KOPT-K1 (cell line): ENCODE measurements around the gene POLR3E.
"Not testable (repeated sequence)": the region's sequence is repeated elsewhere in the genome, so short reads cannot be mapped to it uniquely, and the experiment has no call there.

Experiments
- H3K27ac ChIP-seq: fragments of 200-600 bp; sonication (generic); 2 replicates; pipeline ENCODE4 v1.5.1; 2016; ENCODE audit warnings: antibody characterized with exemption, mild to moderate bottlenecking, low read depth, low read length; ENCODE audit not compliant: poor library complexity, severe bottlenecking
- H3K36me3 ChIP-seq: fragments of 200-600 bp; sonication (generic); 2 replicates; pipeline ENCODE4 v1.5.1; 2017; ENCODE audit warnings: antibody characterized with exemption, mild to moderate bottlenecking, low read length, moderate library complexity; ENCODE audit not compliant: insufficient read depth
- H3K9me3 ChIP-seq: fragments of 200-600 bp; sonication (generic); 2 replicates; pipeline ENCODE4 v1.5.1; 2017; ENCODE audit warnings: antibody characterized with exemption, low read length, mild to moderate bottlenecking; ENCODE audit not compliant: insufficient read depth, poor library complexity, severe bottlenecking

The POLR3E gene

DNA sequence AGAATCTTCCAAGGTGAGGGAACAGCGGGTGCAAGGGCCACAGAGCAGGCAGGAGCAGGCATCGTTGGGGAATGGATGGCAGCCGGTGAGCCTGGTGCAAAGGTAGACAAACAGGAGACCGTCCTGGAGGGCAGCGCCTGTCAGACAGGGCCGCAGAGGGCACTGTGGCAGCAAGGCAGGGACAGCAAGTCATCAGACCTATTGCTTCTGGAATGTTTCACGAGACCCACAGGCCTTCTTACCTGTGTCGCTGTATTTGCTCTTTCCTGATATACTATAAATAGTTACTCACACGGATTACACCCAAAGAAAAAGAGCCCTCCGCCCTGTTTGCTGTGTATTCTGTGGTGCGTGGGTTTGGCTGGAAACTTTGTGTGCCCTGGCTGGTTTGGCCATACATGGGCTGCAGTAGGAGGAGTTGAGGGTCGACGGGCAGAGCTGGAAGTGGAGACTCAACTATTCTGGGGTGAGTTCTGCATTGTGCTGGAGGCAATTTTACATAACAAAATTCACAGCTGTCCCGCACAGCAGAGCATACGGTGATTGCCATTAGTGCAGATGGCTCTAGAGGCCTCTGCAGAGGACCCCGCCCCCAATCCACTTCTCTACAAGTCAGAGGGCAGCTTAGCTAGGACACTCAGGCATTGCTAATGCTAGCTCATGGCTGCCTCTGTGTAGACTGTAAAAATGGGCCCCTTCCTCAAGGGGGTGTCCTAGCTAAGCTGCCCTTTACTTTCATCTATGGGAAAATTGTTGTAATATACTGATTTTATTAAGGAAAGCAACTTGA lies 18.6 kb upstream of the POLR3E start:
- H3K36me3 ChIP-seq, result peaks cover 79% of the 10 kb centered on the region

DNA sequence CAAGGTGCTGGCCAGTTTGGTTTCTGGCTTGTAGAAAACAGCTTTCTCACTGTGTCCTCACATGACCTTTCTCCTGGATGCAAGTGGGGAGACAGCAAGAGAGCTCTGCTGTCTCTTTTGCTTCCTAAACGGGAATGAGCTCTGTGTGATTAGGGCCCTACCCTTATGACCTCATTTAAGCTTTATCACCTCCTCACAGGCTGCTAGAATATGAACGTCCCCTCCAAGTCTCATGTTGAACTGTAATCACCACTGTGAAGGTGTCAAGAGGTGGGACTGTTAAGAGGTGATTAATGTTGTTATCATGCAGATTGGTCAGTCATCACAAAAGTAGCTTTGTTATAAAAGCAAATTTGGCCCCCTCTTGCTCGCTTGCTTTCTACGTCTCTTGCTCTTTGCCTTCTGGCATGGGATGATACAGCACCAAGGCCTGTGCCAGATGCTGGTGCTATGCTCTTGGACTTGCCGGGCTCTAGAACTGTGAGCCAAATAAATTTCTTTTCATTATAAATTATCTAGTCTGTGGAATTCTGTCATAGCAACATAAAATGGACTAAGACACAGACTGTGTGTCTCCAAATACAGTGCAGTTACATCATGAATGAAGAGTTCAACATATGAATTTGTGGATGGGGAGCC lies 14.8 kb upstream of the POLR3E start:
- H3K36me3 ChIP-seq, result peaks cover 74% of the 10 kb centered on the region

More for the DNA sequence above, 18.6 kb upstream of the POLR3E start:
- H3K27ac ChIP-seq, result no peak overlapping the region
- no peaks in the 10 kb centered on the region for H3K9me3 ChIP-seq

DNA sequence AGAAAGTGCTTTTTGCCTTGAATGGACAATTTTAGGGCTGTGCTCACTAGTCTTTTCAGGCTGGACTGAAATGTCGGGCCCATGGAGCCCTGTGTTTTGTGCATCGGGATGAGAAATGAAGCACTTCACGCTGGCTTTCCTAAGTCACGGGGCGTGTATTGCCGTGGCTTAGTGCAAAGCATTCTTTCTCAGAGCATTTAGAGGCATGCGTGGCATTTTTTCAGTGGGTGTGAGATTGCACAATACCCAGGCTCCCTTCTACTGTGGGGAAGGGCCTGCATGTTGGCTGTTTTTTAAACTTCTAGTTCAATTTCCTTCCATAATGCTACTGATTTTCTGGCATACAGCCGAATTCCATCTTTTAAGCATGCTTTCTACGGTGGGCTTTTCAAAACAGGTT lies 12.6 kb upstream of the POLR3E start:
- H3K9me3 ChIP-seq, result no peaks in the 10 kb centered on the region

More for the DNA sequence above, 14.8 kb upstream of the POLR3E start:
- no peaks in the 10 kb centered on the region for H3K9me3 ChIP-seq
- H3K27ac ChIP-seq, result no peak overlapping the region

DNA sequence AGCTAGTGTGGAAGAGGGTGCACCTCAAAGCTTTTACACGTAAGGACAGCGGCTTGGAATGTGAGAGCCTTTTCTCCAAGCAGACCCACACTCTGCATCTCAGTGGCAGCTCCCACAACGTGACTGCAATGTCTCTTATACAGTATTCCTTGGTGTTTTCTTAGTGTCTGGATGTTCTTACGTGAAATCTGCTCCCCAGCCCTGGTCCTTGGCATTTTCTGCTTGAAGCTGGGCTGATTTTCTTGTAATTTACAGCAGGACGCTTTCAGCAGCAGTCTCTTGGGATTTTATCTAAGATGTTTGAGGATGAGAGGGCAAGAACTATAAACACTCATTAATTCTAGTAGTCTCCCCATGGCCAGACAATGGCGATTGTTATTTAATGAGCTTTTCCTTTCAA lies 12.1 kb upstream of the POLR3E start:
- peaks cover 52% of the 10 kb centered on the region for H3K36me3 ChIP-seq
- H3K9me3 ChIP-seq, result no peaks in the 10 kb centered on the region
- H3K27ac ChIP-seq, result no peak overlapping the region

More for the DNA sequence above, 12.6 kb upstream of the POLR3E start:
- H3K36me3 ChIP-seq, result peaks cover 57% of the 10 kb centered on the region
- H3K27ac ChIP-seq, result no peak overlapping the region

DNA sequence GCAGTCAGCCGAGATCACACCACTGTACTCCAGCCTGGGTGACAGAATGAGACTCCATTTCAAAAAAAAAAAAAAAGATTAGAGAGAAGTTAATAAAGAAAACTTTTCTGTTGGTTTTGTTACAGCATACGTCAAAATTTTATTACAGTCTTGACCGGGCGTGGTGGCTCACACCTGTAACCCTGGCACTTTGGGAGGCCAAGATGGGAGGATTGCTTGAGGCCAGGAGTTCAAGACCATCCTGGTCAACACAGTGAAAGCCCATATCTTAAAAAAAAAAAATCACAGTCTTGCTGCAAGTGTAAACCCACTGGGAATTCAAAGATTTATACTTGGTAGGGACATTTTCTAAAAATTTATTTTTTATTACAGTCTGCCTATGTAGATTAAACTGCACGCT lies 6.2 kb upstream of the POLR3E start:
- Histone ChIP-seq H3K27ac (no peak overlapping the region), H3K9me3 (no peaks in the 10 kb centered on the region), H3K36me3 (no peaks in the 10 kb centered on the region)

DNA sequence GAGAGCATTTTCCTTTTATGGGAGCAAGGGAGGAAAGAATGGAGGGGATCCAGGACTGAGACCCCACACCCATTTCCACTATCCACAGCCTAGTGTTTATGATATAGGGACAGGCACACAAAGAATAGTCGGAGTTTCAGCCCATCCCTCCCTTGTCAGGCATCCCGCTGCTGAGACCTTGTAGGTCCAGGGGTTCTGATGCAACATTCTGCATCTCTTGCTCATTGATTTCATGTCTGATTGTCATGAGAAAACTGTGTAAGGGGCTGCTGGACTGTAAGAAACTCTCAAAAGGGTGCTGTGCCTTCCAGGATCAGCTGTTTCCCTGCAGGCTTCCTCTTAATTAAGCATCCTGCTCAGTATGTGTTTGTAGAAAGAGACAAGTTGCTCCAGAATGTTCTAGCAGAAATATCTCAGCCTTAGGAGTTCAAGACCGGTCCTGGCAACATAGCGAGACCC lies 5.3 kb upstream of the POLR3E start:
- H3K36me3 ChIP-seq, result no peaks in the 10 kb centered on the region
- no peak overlapping the region for H3K27ac ChIP-seq
- H3K9me3 ChIP-seq, result no peaks in the 10 kb centered on the region

DNA sequence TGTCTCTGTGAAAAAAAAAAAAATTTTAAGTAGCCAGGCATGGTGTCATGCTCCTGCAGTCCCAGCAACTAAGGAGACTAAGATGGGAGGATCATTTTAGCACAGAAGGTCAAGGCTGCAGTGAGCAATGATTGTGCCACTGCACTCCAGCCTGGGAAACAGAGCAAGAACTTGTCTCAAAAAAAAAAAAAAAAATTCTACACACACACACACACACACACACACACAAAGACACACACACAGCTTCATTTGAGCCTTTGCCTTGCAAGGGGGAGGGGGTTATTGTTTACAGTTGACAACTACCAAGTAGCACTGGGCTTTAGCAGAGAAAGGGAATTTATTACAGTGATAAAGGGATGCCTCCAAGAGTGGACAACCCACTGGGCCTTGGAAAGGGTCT lies 4.9 kb upstream of the POLR3E start:
- Histone ChIP-seq H3K36me3 (no peaks in the 10 kb centered on the region), H3K9me3 (no peaks in the 10 kb centered on the region), H3K27ac (no peak overlapping the region)

DNA sequence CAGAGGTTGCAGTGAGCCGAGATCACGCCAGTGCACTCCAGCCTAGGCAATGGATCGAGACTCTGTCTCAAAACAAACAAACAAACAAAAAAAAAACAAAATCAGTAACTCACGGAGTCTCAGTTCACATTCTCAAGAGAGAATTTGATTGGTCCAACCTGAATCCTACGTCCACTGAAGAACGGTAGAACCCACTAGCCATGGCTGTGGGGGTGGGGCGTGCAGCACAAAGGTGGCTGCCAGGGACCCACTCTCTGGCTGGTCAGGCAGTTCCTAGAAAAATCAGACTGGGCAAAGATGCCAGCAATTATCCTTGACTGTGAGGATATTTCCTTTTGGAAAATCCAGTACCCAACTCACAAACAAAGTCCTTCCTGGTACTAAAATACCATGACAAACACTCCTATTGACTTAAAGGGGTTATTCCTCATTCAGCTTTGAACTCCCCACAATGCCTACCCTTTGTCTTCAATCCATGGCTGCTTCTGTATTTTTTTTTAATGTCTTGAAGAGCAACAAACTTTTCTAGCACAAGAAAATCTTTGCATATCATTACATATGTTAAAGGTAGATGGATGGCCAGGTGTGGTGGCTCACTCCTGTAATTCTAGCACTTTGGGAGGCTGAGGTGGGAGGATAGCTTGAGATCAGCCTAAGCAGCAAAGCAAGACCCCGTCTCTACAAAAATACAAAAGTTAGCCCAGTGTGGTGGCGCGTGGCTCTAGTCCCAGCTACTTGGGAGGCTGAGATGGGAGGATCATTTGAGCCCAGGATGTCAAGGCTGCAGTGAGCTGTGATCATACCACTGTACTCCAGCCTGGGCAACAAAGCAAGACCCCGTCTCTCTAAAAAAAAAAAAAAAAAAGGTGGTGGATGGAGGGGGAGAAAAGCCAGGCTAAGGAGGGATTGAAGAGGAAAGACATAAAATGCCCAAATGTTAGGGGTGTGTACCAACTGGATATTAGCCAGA lies 3.8 kb upstream of the POLR3E start:
- Histone ChIP-seq H3K36me3 (no peaks in the 10 kb centered on the region), H3K9me3 (no peaks in the 10 kb centered on the region), H3K27ac (no peak overlapping the region)

DNA sequence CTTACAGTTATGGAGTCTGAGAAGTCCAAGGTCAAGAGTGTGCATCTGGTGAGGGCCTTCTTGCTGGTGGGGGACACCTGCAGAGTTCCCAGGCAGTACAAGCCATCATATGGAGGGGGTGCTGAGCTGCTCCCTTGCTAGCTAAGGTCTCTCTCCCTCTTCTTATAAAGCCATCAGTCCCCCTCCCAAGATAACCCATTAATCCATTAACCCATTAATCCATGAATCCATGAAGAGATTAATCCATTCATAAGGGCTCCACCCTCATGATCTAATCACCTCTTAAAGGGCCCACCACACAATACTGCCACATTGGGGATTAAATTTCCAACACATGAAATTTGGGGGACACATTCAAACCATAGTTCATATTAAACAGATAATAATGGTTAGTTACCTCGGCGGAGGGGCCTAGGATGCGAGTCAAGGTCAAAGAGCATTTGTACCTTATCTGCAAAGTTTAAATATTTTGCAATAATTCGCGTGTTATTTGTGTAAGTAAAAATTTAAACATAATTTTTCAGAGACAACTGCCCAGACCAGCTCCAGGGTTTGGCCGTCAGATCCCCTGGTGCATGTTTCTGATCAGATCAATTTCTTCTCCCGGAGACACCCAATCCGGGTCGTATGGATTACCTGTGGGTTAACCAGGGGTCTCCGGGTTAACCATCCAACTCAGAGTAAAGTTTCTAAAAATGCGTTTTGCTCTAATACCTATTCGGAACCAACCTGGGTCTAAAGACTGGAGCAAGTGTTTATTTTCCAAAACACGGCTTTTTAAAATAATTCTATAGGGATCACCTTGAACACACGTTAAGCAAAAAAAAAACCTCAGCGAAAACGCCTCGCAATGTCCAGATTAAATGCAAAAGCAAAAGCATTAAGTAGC lies 740 bp upstream of the POLR3E start:
- Histone ChIP-seq H3K27ac (peak overlapping the region; percentile 32), H3K9me3 (no peaks in the 10 kb centered on the region), H3K36me3 (peaks cover 19% of the 10 kb centered on the region; the same call in 1 of the 2 replicates)

DNA sequence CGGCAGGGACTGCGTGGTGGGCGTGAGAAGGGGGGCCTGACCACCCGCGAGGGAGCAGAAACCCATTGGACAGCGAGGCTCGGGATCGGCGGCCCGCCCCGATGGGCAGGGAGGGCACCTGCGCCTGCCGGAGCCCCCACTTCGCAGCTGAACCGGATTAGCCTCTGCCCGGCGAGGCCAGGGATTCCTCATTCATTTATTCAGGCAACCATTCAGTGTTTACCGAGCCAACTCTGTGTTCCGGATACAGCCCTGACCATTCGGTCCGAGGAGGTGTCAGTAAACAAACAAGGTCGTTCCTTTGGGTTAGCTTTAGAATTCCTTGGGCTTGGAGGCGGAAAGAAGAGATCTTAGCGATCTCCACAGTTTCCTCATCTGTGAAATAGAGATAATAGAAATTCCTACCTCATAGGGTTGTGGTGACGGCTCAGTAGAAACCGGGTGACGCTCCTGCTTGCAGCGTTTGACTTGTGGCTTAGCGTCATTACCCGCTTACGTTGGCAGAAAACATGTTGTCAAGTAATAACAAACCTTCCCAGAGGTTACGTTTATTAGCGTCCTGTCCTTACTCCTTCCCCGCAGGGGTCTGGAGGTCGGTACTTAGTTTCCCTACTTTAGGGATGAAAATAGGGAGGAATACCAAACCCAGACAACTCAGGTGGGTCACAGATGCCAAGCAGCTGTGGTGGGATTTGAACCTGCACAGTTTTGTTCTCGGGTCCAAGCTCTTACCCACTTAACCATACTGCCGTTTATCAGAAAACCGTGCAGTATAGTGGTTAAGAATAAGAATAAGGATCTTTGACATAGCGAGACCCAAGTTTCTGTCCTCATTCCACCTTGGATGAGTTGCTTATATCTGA lies 893 bp downstream of the POLR3E start:
- Histone ChIP-seq H3K27ac (peak overlapping the region; percentile 80), H3K36me3 (peaks cover 35% of the 10 kb centered on the region), H3K9me3 (no peaks in the 10 kb centered on the region)

DNA sequence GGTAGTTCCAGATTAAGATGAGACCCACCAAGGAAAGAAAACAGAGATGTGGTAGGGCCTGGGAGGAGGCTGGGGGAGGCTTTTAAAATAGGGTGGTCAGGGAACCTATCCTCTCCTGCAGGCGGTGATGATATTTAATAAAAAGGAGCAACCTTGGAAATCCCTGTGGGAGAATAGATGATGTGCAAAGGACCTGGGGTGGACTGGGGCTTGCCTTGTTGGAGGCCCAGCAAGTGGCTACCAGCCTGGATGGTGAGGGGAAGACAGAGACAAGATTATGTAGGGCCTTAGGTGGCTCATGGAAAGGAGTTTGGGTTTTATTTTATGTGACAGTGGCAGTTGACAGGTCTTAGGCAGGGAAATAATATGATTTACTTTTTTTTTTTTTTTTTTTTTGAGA lies 1.8 kb downstream of the POLR3E start:
- no peak overlapping the region for H3K27ac ChIP-seq

DNA sequence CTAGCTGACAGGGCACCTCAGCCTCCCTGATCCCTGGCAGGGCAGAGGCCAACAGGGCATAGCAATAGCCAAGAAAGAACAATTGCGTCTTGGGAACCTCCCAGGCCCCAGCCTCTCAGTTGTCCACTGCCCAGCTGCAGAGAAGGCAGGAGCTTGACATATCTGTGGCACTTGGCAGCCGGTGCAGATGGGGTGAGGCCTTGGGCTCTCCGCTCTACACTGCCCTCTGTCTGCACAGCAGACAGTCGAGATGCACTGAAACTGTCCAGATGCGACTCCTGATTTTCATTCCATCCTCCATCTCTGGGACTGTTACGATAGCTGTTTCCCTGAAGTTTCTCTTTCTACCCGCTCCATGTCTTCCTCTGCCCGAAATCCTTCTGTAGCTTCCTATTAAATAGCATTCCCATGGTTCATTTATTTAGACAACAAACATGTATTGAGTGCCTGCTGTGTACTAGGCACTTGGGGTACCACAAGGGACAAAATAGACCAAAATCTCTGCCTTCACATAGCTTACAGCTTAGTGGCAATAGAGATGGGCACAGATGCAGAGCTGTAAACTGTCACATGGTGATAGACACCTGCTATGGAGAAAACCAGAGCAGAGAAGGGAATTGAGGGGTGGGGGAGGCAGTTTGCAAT lies 3.3 kb downstream of the POLR3E start:
- Histone ChIP-seq H3K27ac (no peak overlapping the region), H3K9me3 (no peaks in the 10 kb centered on the region), H3K36me3 (peaks cover 58% of the 10 kb centered on the region)

More for the DNA sequence above, 1.8 kb downstream of the POLR3E start:
- peaks cover 43% of the 10 kb centered on the region for H3K36me3 ChIP-seq
- no peaks in the 10 kb centered on the region for H3K9me3 ChIP-seq

DNA sequence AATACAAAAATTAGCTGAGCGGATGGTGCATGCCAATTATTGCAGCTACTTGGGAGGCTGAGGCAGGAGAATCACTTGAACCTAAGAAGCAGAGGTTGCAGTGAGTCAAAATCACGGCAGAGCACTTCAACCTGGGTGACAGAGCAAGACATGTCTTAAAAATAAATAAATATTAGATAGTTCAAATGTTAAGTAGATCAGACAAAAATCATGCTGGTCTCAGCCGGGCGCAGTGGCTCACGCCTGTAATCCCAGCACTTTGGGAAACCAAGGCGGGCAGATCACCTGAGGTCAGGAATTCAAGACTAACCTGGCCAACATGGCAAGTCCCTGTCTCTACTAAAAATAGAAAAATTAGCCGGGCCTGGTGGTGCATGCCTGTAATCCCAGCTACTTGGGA lies 4.2 kb downstream of the POLR3E start:
- H3K9me3 ChIP-seq, H3K27ac ChIP-seq: not testable (repeated sequence)
- peaks cover 66% of the 10 kb centered on the region for H3K36me3 ChIP-seq
